Neural progenitor cell (in vitro differentiated cells): ENCODE measurements around the gene NFATC1.

Experiments used
- EZH2 ChIP-seq: fragments of 200-600 bp; sonication (generic); IDR thresholded peaks from 2 replicates; pipeline ENCODE4 v1.6.1; 2017; ENCODE audit warnings: antibody characterized with exemption, mild to moderate bottlenecking, moderate library complexity
- EZH2phosphoT487 ChIP-seq: fragments of 200-600 bp; sonication (generic); IDR thresholded peaks from 2 replicates; pipeline ENCODE4 v1.6.1; 2017; ENCODE audit warnings: antibody characterized with exemption
- TF ChIP-seq, protein P1 (sequence below): fragments of 200-600 bp; sonication (generic); IDR thresholded peaks from 2 replicates; pipeline ENCODE4 v1.5.1; 2017; ENCODE audit warnings: antibody characterized with exemption, mild to moderate bottlenecking

- TF ChIP-seq EZH2phosphoT487 = no peak
- TF ChIP-seq EZH2 = no peak
- TF ChIP-seq, protein P1, sequence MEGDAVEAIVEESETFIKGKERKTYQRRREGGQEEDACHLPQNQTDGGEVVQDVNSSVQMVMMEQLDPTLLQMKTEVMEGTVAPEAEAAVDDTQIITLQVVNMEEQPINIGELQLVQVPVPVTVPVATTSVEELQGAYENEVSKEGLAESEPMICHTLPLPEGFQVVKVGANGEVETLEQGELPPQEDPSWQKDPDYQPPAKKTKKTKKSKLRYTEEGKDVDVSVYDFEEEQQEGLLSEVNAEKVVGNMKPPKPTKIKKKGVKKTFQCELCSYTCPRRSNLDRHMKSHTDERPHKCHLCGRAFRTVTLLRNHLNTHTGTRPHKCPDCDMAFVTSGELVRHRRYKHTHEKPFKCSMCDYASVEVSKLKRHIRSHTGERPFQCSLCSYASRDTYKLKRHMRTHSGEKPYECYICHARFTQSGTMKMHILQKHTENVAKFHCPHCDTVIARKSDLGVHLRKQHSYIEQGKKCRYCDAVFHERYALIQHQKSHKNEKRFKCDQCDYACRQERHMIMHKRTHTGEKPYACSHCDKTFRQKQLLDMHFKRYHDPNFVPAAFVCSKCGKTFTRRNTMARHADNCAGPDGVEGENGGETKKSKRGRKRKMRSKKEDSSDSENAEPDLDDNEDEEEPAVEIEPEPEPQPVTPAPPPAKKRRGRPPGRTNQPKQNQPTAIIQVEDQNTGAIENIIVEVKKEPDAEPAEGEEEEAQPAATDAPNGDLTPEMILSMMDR = no peak
Observed at GRCh38 chr18:79567481-79568147, 171.9 kb downstream of the NFATC1 start.
